Activated CD8-positive, alpha-beta memory T cell treated with anti-CD3 and anti-CD28 coated beads for 24 hours (primary cell): ENCODE results near the gene TRMT10A.

Experiments used
- DNase-seq: peaks from one replicate; pipeline ENCODE4 v3.0.0-alpha.2; 2020

The TRMT10A gene, protein sequence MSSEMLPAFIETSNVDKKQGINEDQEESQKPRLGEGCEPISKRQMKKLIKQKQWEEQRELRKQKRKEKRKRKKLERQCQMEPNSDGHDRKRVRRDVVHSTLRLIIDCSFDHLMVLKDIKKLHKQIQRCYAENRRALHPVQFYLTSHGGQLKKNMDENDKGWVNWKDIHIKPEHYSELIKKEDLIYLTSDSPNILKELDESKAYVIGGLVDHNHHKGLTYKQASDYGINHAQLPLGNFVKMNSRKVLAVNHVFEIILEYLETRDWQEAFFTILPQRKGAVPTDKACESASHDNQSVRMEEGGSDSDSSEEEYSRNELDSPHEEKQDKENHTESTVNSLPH

GRCh38 chr4:99563310-99564186 lies at the start of gene TRMT10A:
Gene TRMT10A (minus strand): TSS chr4:99564039. CDS start chr4:99559338, 4,701 bp downstream.
- peak; percentile 96 for DNase-seq

GRCh38 chr4:99612704-99613103 lies 48.9 kb upstream of the TRMT10A start:
- DNase-seq: no peak

DNA sequence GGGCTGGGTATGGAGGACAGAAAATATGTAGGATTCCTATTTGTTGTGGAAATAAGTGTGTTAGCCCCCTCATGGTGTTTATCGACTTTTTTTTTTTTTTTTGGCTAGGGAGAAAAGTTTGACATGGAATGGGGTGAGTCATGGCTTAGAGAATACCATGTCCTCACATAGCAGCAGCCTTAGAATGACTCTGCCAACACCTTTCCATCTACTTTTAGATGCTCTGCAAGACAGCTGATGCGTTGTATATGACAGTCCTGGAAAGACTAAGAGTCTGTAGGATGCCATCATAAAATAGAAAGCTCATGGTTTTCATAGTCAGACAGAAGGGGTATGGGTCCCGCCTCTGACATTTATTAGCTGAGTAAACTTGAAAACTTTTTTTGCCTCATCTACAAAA lies 48.4 kb upstream of the TRMT10A start:
- DNase-seq: no peak

DNA sequence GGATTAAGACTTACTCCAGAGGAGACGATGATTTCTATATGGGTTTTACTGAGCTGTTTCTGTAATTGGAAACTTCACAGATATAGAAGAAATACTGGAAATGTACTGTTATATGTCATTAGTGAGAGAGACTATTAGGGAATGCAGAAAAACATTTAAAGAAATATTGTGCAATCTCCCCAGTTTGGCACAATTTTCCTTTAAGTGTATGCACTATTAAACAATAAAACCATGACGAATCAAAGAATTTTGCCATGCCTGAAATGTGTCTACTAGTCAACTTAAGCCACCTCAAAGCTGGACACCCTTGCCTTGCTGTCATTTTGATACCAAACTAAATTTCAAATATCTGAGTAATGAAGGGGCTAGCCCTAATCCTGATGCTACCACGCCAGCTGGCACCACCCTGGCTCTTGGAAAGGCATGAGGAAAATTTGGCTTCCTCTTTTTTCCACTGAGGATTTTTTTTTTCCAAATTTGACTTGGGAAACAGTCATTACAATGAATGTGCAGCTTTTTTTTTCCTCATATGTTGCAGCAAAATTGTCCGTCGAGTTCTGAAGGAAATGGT lies 46.9 kb upstream of the TRMT10A start:
- no peak for DNase-seq

DNA sequence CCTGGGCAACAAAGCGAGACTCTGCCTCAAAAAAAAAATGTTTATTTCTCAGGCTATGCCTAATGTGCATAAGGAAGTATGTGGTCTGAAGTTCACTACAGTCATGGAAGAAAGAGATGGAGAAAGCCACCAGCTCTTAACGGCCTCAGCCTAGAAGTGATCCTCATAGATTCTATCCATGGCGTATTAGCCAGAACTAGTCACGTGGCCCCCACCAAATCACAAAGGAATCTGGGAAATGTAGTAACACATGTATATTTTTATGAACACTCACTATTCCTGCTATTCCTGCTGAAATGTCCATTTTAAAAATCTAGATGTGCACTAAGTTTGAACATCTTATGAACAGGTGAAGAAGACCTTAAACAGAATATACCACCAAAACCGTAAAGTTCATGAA lies 44.6 kb upstream of the TRMT10A start:
- no peak for DNase-seq

GRCh38 chr4:99606716-99607115 lies 42.9 kb upstream of the TRMT10A start:
- DNase-seq: no peak

DNA sequence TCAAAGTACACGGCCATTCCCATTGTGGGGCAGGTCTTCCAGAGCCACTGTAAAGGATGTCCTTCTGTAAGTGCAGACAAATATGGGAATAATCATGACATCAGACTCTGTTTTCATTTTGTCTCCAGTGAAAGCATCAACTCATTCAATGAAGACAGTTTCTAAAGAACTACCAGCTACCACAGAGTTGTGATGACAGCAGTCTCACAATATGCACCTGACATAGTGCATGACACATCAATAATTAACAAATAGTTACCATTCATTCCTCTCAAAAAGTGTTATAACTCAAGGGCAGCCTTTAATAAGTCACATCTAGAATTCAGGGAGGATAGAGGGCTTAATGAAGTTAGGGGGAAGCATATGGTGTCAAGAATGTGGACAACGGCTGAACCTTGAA lies 31.0 kb upstream of the TRMT10A start:
- no peak for DNase-seq

- no peak for DNase-seq
Measured at GRCh38 chr4:99593781-99594641, 30.2 kb upstream of the TRMT10A start.

- DNase-seq: no peak
Measured at GRCh38 chr4:99591757-99592156, 27.9 kb upstream of the TRMT10A start.

DNA sequence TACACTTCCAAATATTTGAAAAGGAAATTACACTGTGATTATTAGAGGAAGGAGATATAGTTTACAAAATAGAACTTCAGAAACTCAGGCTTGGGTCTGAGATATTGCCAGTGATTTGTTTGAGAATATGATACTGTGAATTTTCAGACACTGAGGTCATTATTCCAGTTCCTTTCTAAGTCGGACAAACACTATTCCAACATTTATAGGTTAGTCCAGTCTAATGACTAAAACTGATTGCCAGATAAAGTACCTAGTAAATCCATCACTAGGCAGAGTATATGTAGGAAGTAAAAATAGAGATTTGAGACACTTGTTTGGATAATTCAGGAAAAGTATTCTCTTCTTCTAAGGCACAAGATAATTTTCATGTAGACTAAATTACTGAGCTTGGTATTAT lies 24.0 kb upstream of the TRMT10A start:
- DNase-seq: no peak

DNA sequence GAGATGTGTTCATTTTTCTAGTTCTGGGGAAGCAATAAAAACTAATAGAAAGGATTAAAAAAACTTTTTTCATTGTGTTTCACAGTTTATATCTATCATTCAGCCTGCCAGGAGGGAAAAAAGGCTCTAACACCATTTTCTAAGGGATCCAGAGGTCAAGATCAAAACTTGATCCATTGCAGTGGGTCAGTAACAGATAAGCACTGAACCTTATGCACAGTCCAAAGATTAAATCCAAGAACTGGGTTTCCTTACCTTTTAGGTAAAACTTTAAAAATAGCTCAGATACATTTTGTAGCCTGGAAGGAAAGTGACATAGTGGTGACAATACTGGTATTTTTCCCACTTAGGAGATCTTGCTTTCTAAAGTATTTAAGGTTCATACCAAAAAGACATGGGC lies 23.5 kb upstream of the TRMT10A start:
- no peak for DNase-seq

DNA sequence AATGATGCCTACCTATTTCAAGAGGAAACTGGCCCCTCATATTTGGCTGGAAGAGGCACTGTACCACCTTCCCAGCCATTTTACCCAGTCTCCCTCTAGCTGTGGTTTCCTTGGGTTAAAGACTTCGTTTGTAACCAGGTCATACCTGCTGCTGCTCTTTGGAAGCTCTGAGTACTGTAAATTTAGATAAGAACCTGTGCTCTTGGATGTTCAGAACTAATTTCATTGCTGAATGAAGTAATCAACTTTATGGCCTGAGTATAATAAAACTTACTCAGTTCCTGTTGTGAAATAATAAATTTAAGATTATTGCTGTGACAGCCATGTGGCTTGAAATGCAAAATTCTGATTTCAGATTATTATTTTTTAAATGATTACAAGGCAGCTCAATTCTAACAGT lies 23.0 kb upstream of the TRMT10A start:
- DNase-seq: no peak

DNA sequence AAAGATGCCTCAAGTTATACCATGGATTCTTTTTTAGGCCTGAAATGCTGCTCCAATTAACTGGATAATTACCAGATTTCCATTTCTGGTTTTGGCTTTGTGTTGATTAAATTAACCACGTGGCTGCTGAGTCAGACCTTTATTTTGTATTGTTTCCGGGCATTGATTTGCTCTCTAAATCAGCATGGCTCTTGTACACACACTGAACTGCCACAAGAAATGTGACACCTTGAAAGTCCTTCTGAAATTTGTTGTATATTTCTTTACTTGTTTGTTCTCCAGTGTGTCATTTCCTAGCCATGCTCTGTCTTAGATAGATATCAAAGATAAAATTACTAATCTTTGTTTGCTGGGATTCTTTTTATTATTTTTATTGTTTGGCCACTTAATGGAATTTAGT lies 22.5 kb upstream of the TRMT10A start:
- DNase-seq: no peak

GRCh38 chr4:99585516-99585915 lies 21.7 kb upstream of the TRMT10A start:
- no peak for DNase-seq

GRCh38 chr4:99578714-99579113 lies 14.9 kb upstream of the TRMT10A start:
- no peak for DNase-seq

GRCh38 chr4:99574530-99575324 lies 10.9 kb upstream of the TRMT10A start, which contains the start of gene MTTP:
Gene MTTP (plus strand): TSS chr4:99574824. CDS start chr4:99574910, 86 bp downstream.
- no peak for DNase-seq

- no peak for DNase-seq
Measured at GRCh38 chr4:99573735-99574368, 10.0 kb upstream of the TRMT10A start.

DNA sequence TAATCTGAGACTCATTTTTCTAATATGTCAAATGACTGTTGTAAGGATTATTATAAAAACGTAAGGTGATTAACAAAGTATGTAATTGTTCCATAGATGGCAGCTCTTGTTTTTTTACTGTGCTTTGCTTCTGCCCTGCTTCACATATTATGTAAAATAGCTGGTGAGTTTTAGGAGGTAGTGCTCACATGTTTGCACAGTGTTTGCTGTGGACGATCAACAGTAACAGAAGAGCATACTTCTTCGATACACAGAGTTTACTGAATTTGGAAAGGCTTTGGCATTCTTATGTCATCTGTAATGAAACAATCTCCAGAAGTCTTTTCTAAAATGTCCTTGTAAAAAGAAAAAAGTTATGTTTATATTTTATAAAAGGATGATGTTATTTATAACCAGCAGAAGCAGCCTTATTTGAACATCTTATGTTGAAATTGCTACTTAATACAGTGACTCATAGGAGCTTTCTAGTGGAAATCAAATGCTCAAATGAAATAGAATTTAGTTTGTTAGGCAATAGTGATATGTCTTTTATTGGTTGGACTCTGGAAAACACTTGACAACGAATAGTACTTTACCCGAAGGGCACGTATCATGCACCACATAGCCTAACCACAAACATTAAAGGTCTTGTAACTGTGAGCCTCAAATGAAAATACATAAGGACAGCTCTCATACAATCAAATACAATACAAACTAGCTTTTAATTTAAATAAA lies 8.8 kb upstream of the TRMT10A start:
- no peak for DNase-seq

- DNase-seq: no peak
Measured at GRCh38 chr4:99571883-99572282, 8.0 kb upstream of the TRMT10A start.

- DNase-seq: no peak
Measured at GRCh38 chr4:99564921-99565320, 1.1 kb upstream of the TRMT10A start.

- no peak for DNase-seq
Measured at GRCh38 chr4:99552872-99553271, 11.0 kb downstream of the TRMT10A start.
